ENCODE results near the gene C5orf47. TPM values are rescaled to one million over a fixed set of nuclear protein-coding genes. Genes with fewer than 3 reads are reported as not detected.
A peak's percentile ranks its signal among the peaks of the same experiment; 100 is the strongest.

C5orf47 gene
- total RNA-seq, 2 donors from 2014 or later, result not detected

DNA sequence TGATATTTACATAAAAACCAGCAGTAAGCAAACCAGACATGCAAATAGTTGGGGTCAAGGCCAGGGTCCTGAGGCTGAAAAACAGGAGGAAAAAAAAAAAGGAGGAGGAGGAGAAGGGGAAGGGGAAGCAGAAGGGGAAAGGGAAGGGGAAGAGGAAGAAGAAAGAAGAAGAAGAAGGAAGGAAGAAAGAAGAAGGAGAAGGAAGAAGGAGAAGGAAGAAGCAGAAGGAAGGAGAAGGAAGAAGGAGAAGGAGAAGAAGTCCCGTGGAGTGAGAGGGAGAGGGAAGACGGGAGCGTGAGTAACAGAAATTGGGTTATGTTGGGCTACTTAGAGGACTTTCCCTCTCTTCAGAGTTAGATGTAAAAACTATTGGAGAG lies 31.9 kb downstream of the C5orf47 start:
- ATAC-seq (replicated peaks in 1 of 2), result no peak
- Mint-ChIP-seq H3K9me3 (peaks cover 0 to 5% of the 10 kb centered on the region in 2 donors), H3K36me3 (ENCODE audit: insufficient read depth in 2 of 2) (peaks cover 0 to 2% of the 10 kb centered on the region in 2 donors), H3K27me3 (ENCODE audit: low read depth) (peaks cover 44% of the 10 kb centered on the region), H3K27ac (no peak overlapping the region), H3K4me1 (ENCODE audit: low read depth) (no peaks in the 10 kb centered on the region), H3K4me3 (no peak overlapping the region)
- DNase-seq, result no peak

- peaks cover 0 to 5% of the 10 kb centered on the region in 2 donors for H3K9me3 Mint-ChIP-seq
- H3K4me3 Mint-ChIP-seq, result no peak overlapping the region
- H3K4me1 Mint-ChIP-seq (ENCODE audit: low read depth), result no peaks in the 10 kb centered on the region
- ATAC-seq (replicated peaks in 1 of 2), result no peak
- H3K36me3 Mint-ChIP-seq (ENCODE audit: insufficient read depth in 2 of 2), result peaks cover 0 to 2% of the 10 kb centered on the region in 2 donors
- no peak for DNase-seq
- no peak overlapping the region for H3K27ac Mint-ChIP-seq
- peaks cover 53% of the 10 kb centered on the region for H3K27me3 Mint-ChIP-seq (ENCODE audit: low read depth)
Measured at GRCh38 chr5:174022384-174023095, 33.6 kb downstream of the C5orf47 start.

- Mint-ChIP-seq H3K27me3 (ENCODE audit: low read depth) (peaks cover 19% of the 10 kb centered on the region), H3K36me3 (ENCODE audit: insufficient read depth in 2 of 2) (peaks cover 2 to 8% of the 10 kb centered on the region in 2 donors), H3K4me3 (no peak overlapping the region), H3K27ac (no peak overlapping the region), H3K9me3 (peaks cover 14 to 19% of the 10 kb centered on the region in 2 donors), H3K4me1 (ENCODE audit: low read depth) (no peaks in the 10 kb centered on the region)
- ATAC-seq (replicated peaks in 1 of 2) (no peak), DNase-seq (no peak)
Measured at GRCh38 chr5:174030286-174030685, 41.3 kb downstream of the C5orf47 start.

- H3K4me3 Mint-ChIP-seq, result no peak overlapping the region
- H3K27me3 Mint-ChIP-seq (ENCODE audit: low read depth), result peaks cover 21% of the 10 kb centered on the region
- H3K36me3 Mint-ChIP-seq (ENCODE audit: insufficient read depth in 2 of 2), result no peaks in the 10 kb centered on the region
Measured at GRCh38 chr5:174044466-174045254, 55.7 kb downstream of the C5orf47 start.

GRCh38 chr5:174045470-174046025 lies 56.6 kb downstream of the C5orf47 start, which contains the start of gene NSG2:
NSG2 (plus strand) TSS chr5:174045706; CDS start chr5:174046756, 1,050 bp downstream.
- Mint-ChIP-seq H3K27me3 (ENCODE audit: low read depth) (peaks cover 21% of the 10 kb centered on the region), H3K9me3 (no peaks in the 10 kb centered on the region), H3K4me3 (no peak within 1 kb of the TSS), H3K27ac (no peak within 1 kb of the TSS), H3K36me3 (ENCODE audit: insufficient read depth in 2 of 2) (no peaks in the 10 kb centered on the region), H3K4me1 (ENCODE audit: low read depth) (no peaks in the 10 kb centered on the region)
- DNase-seq, result peak; percentile 36 to 43
- peak; percentile 74 to 78 for ATAC-seq (replicated peaks in 1 of 2)

More at GRCh38 chr5:174044466-174045254, 55.7 kb downstream of the C5orf47 start:
- ATAC-seq (replicated peaks in 1 of 2), result no peak
- no peak overlapping the region for H3K27ac Mint-ChIP-seq
- DNase-seq, result no peak
- H3K4me1 Mint-ChIP-seq (ENCODE audit: low read depth), result no peaks in the 10 kb centered on the region
- no peaks in the 10 kb centered on the region for H3K9me3 Mint-ChIP-seq

DNA sequence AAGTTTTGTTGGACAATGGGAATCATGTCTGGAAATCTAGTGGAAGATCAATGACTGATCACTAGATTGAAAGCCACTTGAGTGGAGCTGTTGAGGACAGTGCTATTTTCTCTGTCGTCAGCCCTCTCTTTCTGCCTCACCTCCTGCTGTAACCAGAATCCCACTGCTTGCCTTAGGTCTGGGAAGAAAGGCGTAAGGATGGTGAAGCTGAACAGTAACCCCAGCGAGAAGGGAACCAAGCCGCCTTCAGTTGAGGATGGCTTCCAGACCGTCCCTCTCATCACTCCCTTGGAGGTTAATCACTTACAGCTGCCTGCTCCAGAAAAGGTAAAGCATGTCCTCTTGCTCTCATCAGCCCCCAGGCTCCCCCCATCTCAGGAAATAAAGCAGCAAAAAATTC lies 57.6 kb downstream of the C5orf47 start:
- DNase-seq, result no peak
- Mint-ChIP-seq H3K27me3 (ENCODE audit: low read depth) (peaks cover 21% of the 10 kb centered on the region), H3K4me1 (ENCODE audit: low read depth) (no peaks in the 10 kb centered on the region), H3K36me3 (ENCODE audit: insufficient read depth in 2 of 2) (no peaks in the 10 kb centered on the region), H3K27ac (no peak overlapping the region), H3K4me3 (no peak overlapping the region), H3K9me3 (no peaks in the 10 kb centered on the region)
- ATAC-seq (replicated peaks in 1 of 2), result no peak

- H3K9me3 Mint-ChIP-seq, result no peaks in the 10 kb centered on the region
- no peaks in the 10 kb centered on the region for H3K4me1 Mint-ChIP-seq (ENCODE audit: low read depth)
- peaks cover 21% of the 10 kb centered on the region for H3K27me3 Mint-ChIP-seq (ENCODE audit: low read depth)
- ATAC-seq (replicated peaks in 1 of 2) (no peak), DNase-seq (no peak)
- H3K4me3 Mint-ChIP-seq, result no peak overlapping the region
- H3K27ac Mint-ChIP-seq, result no peak overlapping the region
- H3K36me3 Mint-ChIP-seq (ENCODE audit: insufficient read depth in 2 of 2), result no peaks in the 10 kb centered on the region
Measured at GRCh38 chr5:174047472-174048099, 58.6 kb downstream of the C5orf47 start.

- H3K4me3 Mint-ChIP-seq, result no peak overlapping the region
- H3K27me3 Mint-ChIP-seq (ENCODE audit: low read depth), result peaks cover 10% of the 10 kb centered on the region
- H3K4me1 Mint-ChIP-seq (ENCODE audit: low read depth), result no peaks in the 10 kb centered on the region
- no peak overlapping the region for H3K27ac Mint-ChIP-seq
- ATAC-seq (replicated peaks in 1 of 2), result no peak
- no peak for DNase-seq
- no peaks in the 10 kb centered on the region for H3K9me3 Mint-ChIP-seq
- no peaks in the 10 kb centered on the region for H3K36me3 Mint-ChIP-seq (ENCODE audit: insufficient read depth in 2 of 2)
Measured at GRCh38 chr5:174052636-174053035, 63.7 kb downstream of the C5orf47 start.

DNA sequence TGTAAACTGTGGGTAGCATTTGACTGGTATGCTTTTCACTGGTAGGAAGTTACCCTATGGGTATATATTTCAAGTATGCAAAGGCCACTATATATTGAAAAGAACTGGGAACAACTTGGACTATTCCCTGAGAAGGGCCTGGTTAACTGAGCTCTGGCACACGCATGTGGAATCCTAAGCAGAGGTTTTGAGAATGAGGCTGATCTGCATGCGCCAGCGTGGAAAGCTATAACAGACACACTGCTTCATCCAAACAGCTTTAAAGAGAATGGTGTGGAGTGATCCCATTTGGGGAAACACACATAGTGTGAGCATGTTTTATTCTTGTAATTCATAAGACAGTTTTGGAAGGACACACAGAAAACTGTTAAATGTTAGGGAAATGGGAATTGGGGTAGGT lies 64.9 kb downstream of the C5orf47 start:
- no peak for ATAC-seq (replicated peaks in 1 of 2)
- Mint-ChIP-seq H3K27ac (no peak overlapping the region), H3K27me3 (ENCODE audit: low read depth) (peaks cover 7% of the 10 kb centered on the region), H3K4me3 (no peak overlapping the region), H3K4me1 (ENCODE audit: low read depth) (no peaks in the 10 kb centered on the region), H3K9me3 (no peaks in the 10 kb centered on the region), H3K36me3 (ENCODE audit: insufficient read depth in 2 of 2) (no peaks in the 10 kb centered on the region)
- DNase-seq, result no peak

Other genes starting within 250 kb of the C5orf47 start
- 10 to 100 TPM; 14.4 to 19.0 TPM for gene CPEB4, start 100.8 kb upstream of the C5orf47 start, total RNA-seq
- gene NSG2, start 56.5 kb downstream of the C5orf47 start, total RNA-seq, result not detected